Measurements from ENCODE around the gene KRTAP9-7. TPM values are rescaled to one million over a fixed set of nuclear protein-coding genes. Genes with fewer than 3 reads are reported as not detected.
"Not testable (repeated sequence)": the region's sequence is repeated elsewhere in the genome, so short reads cannot be mapped to it uniquely, and the experiment has no call there.

The KRTAP9-7 gene
- total and polyA plus RNA-seq, 10 of the 15 experiments (the other 5 are each of a cell fraction or from before 2014, with no cell fraction given) = not detected

DNA sequence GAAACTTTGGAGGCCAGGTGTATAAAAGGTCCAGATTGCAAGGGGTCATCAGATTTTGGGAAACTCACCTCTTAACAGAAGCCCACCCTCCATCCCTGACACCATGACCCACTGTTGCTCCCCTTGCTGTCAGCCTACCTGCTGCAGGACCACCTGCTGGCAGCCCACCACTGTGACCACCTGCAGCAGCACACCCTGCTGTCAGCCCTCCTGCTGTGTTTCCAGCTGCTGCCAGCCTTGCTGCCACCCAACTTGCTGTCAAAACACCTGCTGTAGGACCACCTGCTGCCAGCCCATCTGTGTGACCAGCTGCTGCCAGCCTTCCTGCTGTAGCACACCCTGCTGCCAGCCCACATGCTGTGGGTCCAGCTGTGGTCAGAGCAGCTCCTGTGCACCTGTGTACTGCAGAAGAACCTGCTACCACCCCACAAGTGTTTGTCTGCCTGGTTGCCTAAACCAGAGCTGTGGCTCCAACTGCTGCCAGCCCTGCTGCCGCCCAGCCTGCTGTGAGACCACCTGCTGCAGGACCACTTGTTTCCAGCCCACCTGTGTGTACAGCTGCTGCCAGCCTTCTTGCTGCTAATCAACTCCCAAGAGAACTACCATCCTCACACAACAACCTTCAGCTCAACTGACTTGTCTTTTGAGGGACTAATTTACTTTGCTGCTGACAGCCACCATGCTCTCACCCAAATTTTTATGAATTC lies 42.9 kb upstream of the KRTAP9-7 start, which contains the start of gene KRTAP9-3:
Gene KRTAP9-3, plus strand, starts transcription at position 51 of the 707 bp plus-strand sequence. Its CDS starts 53 bp downstream, at position 104.
- H3K36me3 ChIP-seq (ENCODE audit: control insufficient read depth in 2 of 2, insufficient read depth in 2 of 2, low read length in 1 of 2); CTCF ChIA-PET; H3K79me2 ChIP-seq (ENCODE audit: control insufficient read depth, insufficient read depth, low read length); ATAC-seq; RAD21 ChIA-PET (ENCODE audit: unreplicated experiment); intact Hi-C loops (cut with micrococcal nuclease; ENCODE audit: unreplicated experiment); H3K4me2 ChIP-seq (ENCODE audit: control insufficient read depth, insufficient read depth); H2AFZ ChIP-seq (ENCODE audit: control insufficient read depth, low read depth, low read length); BruUV-seq (replicated peaks); H3K9me3 ChIP-seq (replicated peaks; ENCODE audit: control insufficient read depth, insufficient read depth, low read length); H4K20me1 ChIP-seq (ENCODE audit: control insufficient read depth, insufficient read depth); H3K9ac ChIP-seq (ENCODE audit: control insufficient read depth, insufficient read depth, low read length); H3K4me3 ChIP-seq; POLR2A ChIA-PET; H3K27me3 ChIP-seq (replicated peaks in 1 of 2; ENCODE audit: control insufficient read depth in 2 of 2, insufficient read depth in 2 of 2, low read length in 1 of 2); H3K4me1 ChIP-seq (ENCODE audit: control insufficient read depth, insufficient read depth, low read length); in situ Hi-C loops (cut with MboI); FAIRE-seq; SMC1A ChIA-PET (ENCODE audit: uncharacterized antibody, unreplicated experiment); DNase-seq (ENCODE audit: low read depth, low spot score); H3K27ac ChIP-seq (ENCODE audit: control insufficient read depth, insufficient read depth): not testable (repeated sequence)
- WGBS (ENCODE audit: insufficient coverage, insufficient replicate concordance, low lambda C conversion rate, missing lambda C conversion rate) = 0% methylated on average over 1 of the region's 1 CpG

GRCh38 chr17:41237116-41237515 lies 38.4 kb upstream of the KRTAP9-7 start:
- RAD21 ChIA-PET (ENCODE audit: unreplicated experiment); intact Hi-C loops (cut with micrococcal nuclease; ENCODE audit: unreplicated experiment): not testable (repeated sequence)

DNA sequence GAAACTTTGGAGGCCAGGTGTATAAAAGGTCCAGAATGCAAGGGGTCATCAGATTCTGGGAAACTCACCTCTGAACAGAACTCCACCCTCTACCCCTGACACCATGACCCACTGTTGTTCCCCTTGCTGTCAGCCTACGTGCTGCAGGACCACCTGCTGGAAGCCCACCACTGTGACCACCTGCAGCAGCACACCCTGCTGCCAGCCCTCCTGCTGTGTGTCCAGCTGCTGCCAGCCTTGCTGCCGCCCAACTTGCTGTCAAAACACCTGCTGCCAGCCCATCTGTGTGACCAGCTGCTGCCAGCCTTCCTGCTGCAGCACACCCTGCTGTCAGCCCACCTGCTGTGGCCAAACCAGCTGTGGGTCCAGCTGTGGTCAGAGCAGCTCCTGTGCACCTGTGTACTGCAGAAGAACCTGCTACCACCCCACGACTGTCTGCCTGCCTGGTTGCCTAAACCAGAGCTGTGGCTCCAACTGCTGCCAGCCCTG lies 37.5 kb upstream of the KRTAP9-7 start, which contains the start of gene KRTAP9-8:
Gene KRTAP9-8, plus strand, starts transcription at position 51 of the 489 bp plus-strand sequence. Its CDS starts 53 bp downstream, at position 104.
- BruUV-seq (replicated peaks); H3K9me3 ChIP-seq (replicated peaks; ENCODE audit: control insufficient read depth, insufficient read depth, low read length); H3K27ac ChIP-seq (ENCODE audit: control insufficient read depth, insufficient read depth); H3K4me1 ChIP-seq (ENCODE audit: control insufficient read depth, insufficient read depth, low read length); H3K4me2 ChIP-seq (ENCODE audit: control insufficient read depth, insufficient read depth); in situ Hi-C loops (cut with MboI); RAD21 ChIA-PET (ENCODE audit: unreplicated experiment); intact Hi-C loops (cut with micrococcal nuclease; ENCODE audit: unreplicated experiment); POLR2A ChIA-PET; H3K36me3 ChIP-seq (ENCODE audit: control insufficient read depth in 2 of 2, insufficient read depth in 2 of 2, low read length in 1 of 2); FAIRE-seq; ATAC-seq; H3K27me3 ChIP-seq (replicated peaks in 1 of 2; ENCODE audit: control insufficient read depth in 2 of 2, insufficient read depth in 2 of 2, low read length in 1 of 2); H3K4me3 ChIP-seq; H3K9ac ChIP-seq (ENCODE audit: control insufficient read depth, insufficient read depth, low read length); SMC1A ChIA-PET (ENCODE audit: uncharacterized antibody, unreplicated experiment); H2AFZ ChIP-seq (ENCODE audit: control insufficient read depth, low read depth, low read length); H4K20me1 ChIP-seq (ENCODE audit: control insufficient read depth, insufficient read depth); DNase-seq (ENCODE audit: low read depth, low spot score); CTCF ChIA-PET; H3K79me2 ChIP-seq (ENCODE audit: control insufficient read depth, insufficient read depth, low read length): not testable (repeated sequence)
- WGBS (ENCODE audit: insufficient coverage, insufficient replicate concordance, low lambda C conversion rate, missing lambda C conversion rate) = 0% methylated on average over 3 of the region's 3 CpGs

More at GRCh38 chr17:41237116-41237515, 38.4 kb upstream of the KRTAP9-7 start:
- BruUV-seq (replicated peaks); H4K20me1 ChIP-seq (ENCODE audit: control insufficient read depth, insufficient read depth); H3K27me3 ChIP-seq (replicated peaks in 1 of 2; ENCODE audit: control insufficient read depth in 2 of 2, insufficient read depth in 2 of 2, low read length in 1 of 2); H3K79me2 ChIP-seq (ENCODE audit: control insufficient read depth, insufficient read depth, low read length); H3K4me1 ChIP-seq (ENCODE audit: control insufficient read depth, insufficient read depth, low read length); FAIRE-seq; POLR2A ChIA-PET; H3K9ac ChIP-seq (ENCODE audit: control insufficient read depth, insufficient read depth, low read length); H3K9me3 ChIP-seq (replicated peaks; ENCODE audit: control insufficient read depth, insufficient read depth, low read length); H3K27ac ChIP-seq (ENCODE audit: control insufficient read depth, insufficient read depth); H3K36me3 ChIP-seq (ENCODE audit: control insufficient read depth in 2 of 2, insufficient read depth in 2 of 2, low read length in 1 of 2); CTCF ChIA-PET; SMC1A ChIA-PET (ENCODE audit: uncharacterized antibody, unreplicated experiment); ATAC-seq; DNase-seq (ENCODE audit: low read depth, low spot score); H3K4me2 ChIP-seq (ENCODE audit: control insufficient read depth, insufficient read depth); H2AFZ ChIP-seq (ENCODE audit: control insufficient read depth, low read depth, low read length); H3K4me3 ChIP-seq; in situ Hi-C loops (cut with MboI): not testable (repeated sequence)
- 0% methylated on average over 4 of the region's 4 CpGs for WGBS (ENCODE audit: insufficient coverage, insufficient replicate concordance, low lambda C conversion rate, missing lambda C conversion rate)

Data from GM12878 (cell line).